ENCODE measurements around the gene KIF5C.

Gene KIF5C

DNA sequence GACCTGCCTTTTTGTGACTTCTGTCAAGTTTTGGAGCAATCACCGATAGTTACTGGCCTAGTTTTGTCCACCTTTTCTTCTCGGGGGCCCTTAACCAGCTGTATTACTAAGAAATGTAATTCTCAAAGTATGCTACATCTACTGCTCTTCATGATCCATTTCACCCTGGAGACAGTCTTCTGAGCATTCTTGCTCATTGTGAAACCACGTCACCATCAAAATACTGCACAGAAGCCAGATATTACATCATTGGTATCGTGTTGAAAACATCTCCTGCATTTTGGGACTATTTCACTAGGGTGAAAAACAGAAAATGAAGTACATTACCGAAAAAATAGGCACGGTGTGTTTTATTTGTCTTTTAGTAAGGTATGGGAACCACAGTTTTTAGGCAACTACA is 175.2 kb downstream of the KIF5C start:
- Histone ChIP-seq H3K27me3 (ENCODE audit: low read depth, low read length) (no peaks in the 10 kb centered on the region), H3K4me3 (ENCODE audit: low read depth in 1 of 2, low read length in 2 of 2) (no peak overlapping the region), H3K9me3 (ENCODE audit: control insufficient read depth in 1 of 2, low read length in 2 of 2) (peaks cover 7 to 17% of the 10 kb centered on the region in 2 donors), H3K36me3 (ENCODE audit: control insufficient read depth in 1 of 2, insufficient read depth in 2 of 2, low read length in 2 of 2) (no peaks in the 10 kb centered on the region), H3K4me1 (ENCODE audit: control insufficient read depth in 1 of 2, insufficient read depth in 2 of 2, low read length in 2 of 2) (no peaks in the 10 kb centered on the region), H3K27ac (ENCODE audit: low read length) (no peak overlapping the region)

DNA sequence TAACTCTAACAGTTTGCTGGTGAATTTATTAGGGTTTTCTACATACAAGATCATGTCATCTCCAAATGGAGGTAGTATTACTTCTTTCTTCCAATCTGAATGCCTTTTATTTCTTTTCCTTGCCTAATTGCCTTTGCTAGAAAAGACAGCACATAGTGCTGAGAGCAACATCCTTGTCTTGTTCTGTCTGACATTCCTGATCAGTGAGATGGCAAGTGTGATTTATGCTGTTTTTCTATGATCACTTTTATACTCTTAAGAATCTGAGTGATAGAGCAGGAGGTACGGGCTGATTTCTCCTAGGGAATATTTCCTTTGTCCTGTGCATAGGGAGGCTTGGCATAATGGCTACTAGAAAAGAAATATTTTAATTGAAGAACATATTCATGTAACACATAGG is 180.7 kb downstream of the KIF5C start:
- no peaks in the 10 kb centered on the region for H3K36me3 ChIP-seq (ENCODE audit: control insufficient read depth in 1 of 2, insufficient read depth in 2 of 2, low read length in 2 of 2)
- no peaks in the 10 kb centered on the region for H3K27me3 ChIP-seq (ENCODE audit: low read depth, low read length)
- H3K9me3 ChIP-seq (ENCODE audit: control insufficient read depth in 1 of 2, low read length in 2 of 2) = no peaks in the 10 kb centered on the region
- H3K4me1 ChIP-seq (ENCODE audit: control insufficient read depth in 1 of 2, insufficient read depth in 2 of 2, low read length in 2 of 2) = no peaks in the 10 kb centered on the region
- no peak overlapping the region for H3K27ac ChIP-seq (ENCODE audit: low read length)
- no peak overlapping the region for H3K4me3 ChIP-seq (ENCODE audit: low read depth in 1 of 2, low read length in 2 of 2)

DNA sequence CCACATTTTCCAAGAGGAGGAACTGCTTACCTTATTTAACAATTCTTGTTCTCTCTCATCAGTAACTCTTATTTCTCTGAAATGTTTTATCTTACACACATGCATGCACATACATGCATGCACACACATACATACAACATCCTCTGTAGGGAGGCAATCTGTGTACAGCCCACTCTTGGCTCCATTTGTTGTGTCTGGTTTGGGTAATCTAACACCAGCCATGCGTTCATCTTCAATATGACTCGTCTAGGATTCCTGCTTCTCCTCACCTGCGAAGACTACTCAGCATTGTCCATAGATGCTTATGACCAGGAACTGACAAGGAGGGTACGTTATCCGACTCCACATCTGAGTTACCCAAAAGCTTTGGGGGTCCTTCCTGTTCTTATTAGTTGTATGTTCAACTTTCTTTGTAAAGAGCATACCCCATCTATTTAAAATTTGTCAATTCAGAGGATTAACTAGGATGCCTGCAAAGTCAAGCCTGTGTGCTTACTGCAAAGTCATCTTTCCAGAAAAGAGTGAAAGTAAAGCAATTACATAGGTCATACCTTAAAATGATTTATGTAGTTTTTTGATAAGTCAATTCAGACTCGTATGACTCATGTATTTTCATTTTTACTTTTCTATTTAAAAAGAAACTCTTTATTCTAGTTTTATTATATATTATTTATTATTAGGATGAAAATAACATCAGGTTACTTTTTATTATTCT is 181.7 kb downstream of the KIF5C start:
- no peaks in the 10 kb centered on the region for H3K36me3 ChIP-seq (ENCODE audit: control insufficient read depth in 1 of 2, insufficient read depth in 2 of 2, low read length in 2 of 2)
- H3K27me3 ChIP-seq (ENCODE audit: low read depth, low read length) = no peaks in the 10 kb centered on the region
- no peak overlapping the region for H3K4me3 ChIP-seq (ENCODE audit: low read depth in 1 of 2, low read length in 2 of 2)
- H3K4me1 ChIP-seq (ENCODE audit: control insufficient read depth in 1 of 2, insufficient read depth in 2 of 2, low read length in 2 of 2) = no peaks in the 10 kb centered on the region
- no peak overlapping the region for H3K27ac ChIP-seq (ENCODE audit: low read length)
- no peaks in the 10 kb centered on the region for H3K9me3 ChIP-seq (ENCODE audit: control insufficient read depth in 1 of 2, low read length in 2 of 2)

DNA sequence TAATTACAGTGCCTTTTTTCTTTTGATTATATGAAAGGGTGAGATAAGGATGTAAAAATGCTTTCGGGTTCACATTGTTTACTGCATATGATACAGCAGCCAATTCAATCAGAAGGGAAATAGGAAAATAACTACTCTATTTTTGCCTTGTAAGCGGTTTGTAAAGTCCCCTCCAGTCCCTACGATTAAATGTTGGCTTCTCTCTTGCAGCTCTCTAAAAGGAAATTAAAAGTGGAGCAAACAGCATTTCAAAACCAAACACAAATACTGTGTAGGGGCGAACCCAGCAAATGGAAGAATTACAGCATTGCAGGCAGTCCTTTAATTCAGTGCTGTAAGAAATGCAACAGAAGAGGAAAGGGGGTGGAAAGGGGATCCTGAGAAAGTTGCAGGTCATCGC is 182.4 kb downstream of the KIF5C start:
- Histone ChIP-seq H3K9me3 (ENCODE audit: control insufficient read depth in 1 of 2, low read length in 2 of 2) (no peaks in the 10 kb centered on the region), H3K27ac (ENCODE audit: low read length) (no peak overlapping the region), H3K4me3 (ENCODE audit: low read depth in 1 of 2, low read length in 2 of 2) (no peak overlapping the region), H3K4me1 (ENCODE audit: control insufficient read depth in 1 of 2, insufficient read depth in 2 of 2, low read length in 2 of 2) (no peaks in the 10 kb centered on the region), H3K27me3 (ENCODE audit: low read depth, low read length) (no peaks in the 10 kb centered on the region), H3K36me3 (ENCODE audit: control insufficient read depth in 1 of 2, insufficient read depth in 2 of 2, low read length in 2 of 2) (no peaks in the 10 kb centered on the region)

DNA sequence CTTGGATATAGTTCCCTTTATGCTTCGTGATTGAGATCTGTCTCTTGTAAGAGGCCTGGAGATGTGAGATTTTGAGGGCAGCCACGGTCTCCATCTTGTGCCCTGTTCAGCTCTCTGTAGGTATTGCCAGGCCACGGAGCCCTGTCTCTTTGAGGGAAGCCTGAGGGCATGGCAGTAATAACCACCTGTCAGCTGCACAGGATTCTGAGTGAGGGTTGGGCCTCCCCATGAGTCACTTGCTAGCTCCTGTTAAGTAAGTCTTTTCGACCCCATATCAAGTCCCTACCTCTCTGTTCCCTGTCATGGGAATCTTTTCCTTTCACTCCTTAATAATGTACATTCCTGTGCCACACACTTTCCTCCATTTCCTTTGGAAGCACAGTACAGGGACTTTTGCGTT is 183.9 kb downstream of the KIF5C start:
- Histone ChIP-seq H3K27me3 (ENCODE audit: low read depth, low read length) (no peaks in the 10 kb centered on the region), H3K4me1 (ENCODE audit: control insufficient read depth in 1 of 2, insufficient read depth in 2 of 2, low read length in 2 of 2) (no peaks in the 10 kb centered on the region), H3K4me3 (ENCODE audit: low read depth in 1 of 2, low read length in 2 of 2) (no peak overlapping the region), H3K9me3 (ENCODE audit: control insufficient read depth in 1 of 2, low read length in 2 of 2) (no peaks in the 10 kb centered on the region), H3K36me3 (ENCODE audit: control insufficient read depth in 1 of 2, insufficient read depth in 2 of 2, low read length in 2 of 2) (no peaks in the 10 kb centered on the region), H3K27ac (ENCODE audit: low read length) (no peak overlapping the region)

- H3K27ac ChIP-seq (ENCODE audit: low read length) = no peak overlapping the region
- no peaks in the 10 kb centered on the region for H3K4me1 ChIP-seq (ENCODE audit: control insufficient read depth in 1 of 2, insufficient read depth in 2 of 2, low read length in 2 of 2)
- no peaks in the 10 kb centered on the region for H3K36me3 ChIP-seq (ENCODE audit: control insufficient read depth in 1 of 2, insufficient read depth in 2 of 2, low read length in 2 of 2)
- H3K4me3 ChIP-seq (ENCODE audit: low read depth in 1 of 2, low read length in 2 of 2) = no peak overlapping the region
- H3K27me3 ChIP-seq (ENCODE audit: low read depth, low read length) = no peaks in the 10 kb centered on the region
- no peaks in the 10 kb centered on the region for H3K9me3 ChIP-seq (ENCODE audit: control insufficient read depth in 1 of 2, low read length in 2 of 2)
Measured at GRCh38 chr2:149059822-149060221, 184.8 kb downstream of the KIF5C start.

- no peaks in the 10 kb centered on the region for H3K27me3 ChIP-seq (ENCODE audit: low read depth, low read length)
- H3K27ac ChIP-seq (ENCODE audit: low read length) = no peak overlapping the region
- no peaks in the 10 kb centered on the region for H3K9me3 ChIP-seq (ENCODE audit: control insufficient read depth in 1 of 2, low read length in 2 of 2)
- H3K4me3 ChIP-seq (ENCODE audit: low read depth in 1 of 2, low read length in 2 of 2) = no peak overlapping the region
- no peaks in the 10 kb centered on the region for H3K36me3 ChIP-seq (ENCODE audit: control insufficient read depth in 1 of 2, insufficient read depth in 2 of 2, low read length in 2 of 2)
- no peaks in the 10 kb centered on the region for H3K4me1 ChIP-seq (ENCODE audit: control insufficient read depth in 1 of 2, insufficient read depth in 2 of 2, low read length in 2 of 2)
Measured at GRCh38 chr2:149061133-149061745, 186.2 kb downstream of the KIF5C start.

DNA sequence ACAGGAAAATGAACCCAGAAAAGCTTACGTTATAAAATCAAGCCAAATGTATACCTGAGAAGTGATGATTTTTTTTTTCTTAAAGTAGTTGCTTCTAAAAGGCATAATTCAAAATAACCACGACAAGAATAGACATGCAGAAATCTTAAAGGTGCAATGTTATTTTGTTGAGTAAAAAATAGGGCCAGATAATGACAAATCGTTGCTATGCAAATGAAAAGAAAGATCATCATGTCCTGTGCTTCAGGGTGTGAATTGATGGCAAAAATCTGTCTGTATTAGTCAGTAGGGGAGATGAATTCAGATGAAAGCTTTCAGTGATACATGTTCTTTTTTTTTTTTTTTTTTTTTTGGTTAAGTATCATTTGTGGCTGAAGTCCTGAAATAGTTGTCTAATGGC is 187.5 kb downstream of the KIF5C start:
- no peaks in the 10 kb centered on the region for H3K9me3 ChIP-seq (ENCODE audit: control insufficient read depth in 1 of 2, low read length in 2 of 2)
- H3K36me3 ChIP-seq (ENCODE audit: control insufficient read depth in 1 of 2, insufficient read depth in 2 of 2, low read length in 2 of 2) = no peaks in the 10 kb centered on the region
- H3K4me3 ChIP-seq (ENCODE audit: low read depth in 1 of 2, low read length in 2 of 2) = no peak overlapping the region
- H3K4me1 ChIP-seq (ENCODE audit: control insufficient read depth in 1 of 2, insufficient read depth in 2 of 2, low read length in 2 of 2) = no peaks in the 10 kb centered on the region
- H3K27ac ChIP-seq (ENCODE audit: low read length) = no peak overlapping the region
- no peaks in the 10 kb centered on the region for H3K27me3 ChIP-seq (ENCODE audit: low read depth, low read length)

DNA sequence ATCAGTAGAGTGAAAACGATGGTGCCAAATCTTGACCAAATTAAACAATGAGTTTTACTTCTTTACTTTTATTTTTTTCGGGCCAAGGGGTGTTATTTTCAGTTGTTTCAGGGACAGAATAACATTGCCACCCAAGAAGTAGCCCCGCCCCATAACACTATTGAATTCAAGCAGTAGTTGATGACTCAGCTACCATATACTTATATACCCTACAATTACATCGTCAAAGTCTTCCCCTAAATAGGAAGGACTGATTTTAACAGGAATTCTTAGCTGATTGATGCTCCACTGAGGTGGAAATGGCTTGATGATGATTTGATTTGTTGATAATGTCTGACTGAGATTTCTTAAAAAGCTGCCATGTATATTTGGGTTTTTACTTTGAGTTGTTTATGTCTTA is 188.2 kb downstream of the KIF5C start:
- no peak overlapping the region for H3K4me3 ChIP-seq (ENCODE audit: low read depth in 1 of 2, low read length in 2 of 2)
- no peaks in the 10 kb centered on the region for H3K27me3 ChIP-seq (ENCODE audit: low read depth, low read length)
- H3K27ac ChIP-seq (ENCODE audit: low read length) = no peak overlapping the region
- no peaks in the 10 kb centered on the region for H3K36me3 ChIP-seq (ENCODE audit: control insufficient read depth in 1 of 2, insufficient read depth in 2 of 2, low read length in 2 of 2)
- H3K9me3 ChIP-seq (ENCODE audit: control insufficient read depth in 1 of 2, low read length in 2 of 2) = no peaks in the 10 kb centered on the region
- H3K4me1 ChIP-seq (ENCODE audit: control insufficient read depth in 1 of 2, insufficient read depth in 2 of 2, low read length in 2 of 2) = no peaks in the 10 kb centered on the region

DNA sequence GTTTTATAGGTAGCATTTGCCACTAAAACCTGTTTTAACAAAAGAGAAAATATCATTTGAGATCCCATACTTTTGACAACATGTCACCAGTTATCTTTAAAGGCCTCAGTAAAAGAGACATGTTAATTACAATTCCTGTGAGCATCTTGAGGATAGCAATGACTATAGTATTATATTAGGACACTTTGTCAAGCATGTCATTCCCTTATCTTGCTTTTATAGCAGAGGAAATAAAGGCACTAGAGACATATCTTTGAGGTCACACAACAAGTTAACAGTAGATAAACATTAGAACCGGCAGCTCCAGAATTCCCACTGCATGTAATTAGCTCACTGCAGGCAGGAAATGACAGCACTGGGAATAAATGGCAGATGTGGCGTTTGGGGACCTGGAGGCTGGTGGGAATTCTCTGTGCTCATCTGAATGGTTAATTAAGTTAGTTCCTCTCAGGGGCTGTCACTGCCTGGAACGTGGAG is 189.4 kb downstream of the KIF5C start:
- H3K27ac ChIP-seq (ENCODE audit: low read length) = no peak overlapping the region
- no peaks in the 10 kb centered on the region for H3K9me3 ChIP-seq (ENCODE audit: control insufficient read depth in 1 of 2, low read length in 2 of 2)
- no peaks in the 10 kb centered on the region for H3K27me3 ChIP-seq (ENCODE audit: low read depth, low read length)
- H3K36me3 ChIP-seq (ENCODE audit: control insufficient read depth in 1 of 2, insufficient read depth in 2 of 2, low read length in 2 of 2) = no peaks in the 10 kb centered on the region
- no peak overlapping the region for H3K4me3 ChIP-seq (ENCODE audit: low read depth in 1 of 2, low read length in 2 of 2)
- peaks cover 0 to 2% of the 10 kb centered on the region in 2 donors for H3K4me1 ChIP-seq (ENCODE audit: control insufficient read depth in 1 of 2, insufficient read depth in 2 of 2, low read length in 2 of 2)

DNA sequence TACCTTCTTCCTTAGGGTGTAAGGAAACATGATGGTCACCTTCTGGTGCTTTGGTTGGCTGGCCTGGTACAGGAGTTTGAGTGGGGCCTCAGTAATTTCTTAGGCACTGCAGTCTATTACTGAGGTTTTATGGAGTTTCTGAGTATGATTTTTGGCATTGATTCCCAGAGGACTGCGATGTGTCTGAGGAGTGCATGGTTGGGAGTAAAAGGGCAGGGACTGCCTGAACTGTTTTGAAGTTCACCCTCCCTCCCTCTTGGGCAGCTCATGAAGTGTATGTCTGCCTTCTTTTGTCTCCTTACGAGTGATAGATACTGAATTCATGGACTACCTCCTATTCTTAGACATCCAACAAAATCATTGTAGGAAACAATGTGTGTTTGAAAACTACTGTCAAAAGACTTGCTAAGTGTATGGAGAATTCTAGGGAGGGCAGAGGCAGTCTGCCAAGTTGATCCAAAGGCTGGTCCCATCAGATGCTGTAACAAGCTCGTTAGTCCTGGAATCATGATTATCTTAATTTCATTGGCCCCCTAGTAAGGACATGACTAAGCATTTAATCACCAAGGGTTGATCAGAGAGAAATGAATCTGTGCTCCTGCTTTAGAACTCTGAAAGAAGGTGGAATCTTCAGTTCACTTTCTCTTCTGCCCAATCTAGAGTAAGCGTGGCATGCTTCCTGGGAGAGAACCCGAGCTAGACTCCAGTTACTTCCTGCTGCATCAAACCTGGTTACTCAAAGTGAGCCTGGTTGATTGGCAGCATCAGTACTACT is 190.0 kb downstream of the KIF5C start:
- Histone ChIP-seq H3K4me1 (ENCODE audit: control insufficient read depth in 1 of 2, insufficient read depth in 2 of 2, low read length in 2 of 2) (peaks cover 0 to 9% of the 10 kb centered on the region in 2 donors), H3K9me3 (ENCODE audit: control insufficient read depth in 1 of 2, low read length in 2 of 2) (no peaks in the 10 kb centered on the region), H3K4me3 (ENCODE audit: low read depth in 1 of 2, low read length in 2 of 2) (no peak overlapping the region), H3K27me3 (ENCODE audit: low read depth, low read length) (no peaks in the 10 kb centered on the region), H3K27ac (ENCODE audit: low read length) (no peak overlapping the region), H3K36me3 (ENCODE audit: control insufficient read depth in 1 of 2, insufficient read depth in 2 of 2, low read length in 2 of 2) (no peaks in the 10 kb centered on the region)

Measured in muscle layer of duodenum (tissue), 2 donors.